NCI-H2227 (cell line): ENCODE measurements around the gene MCF2L.
A peak's percentile ranks its signal among the peaks of the same experiment; 100 is the strongest.
"Not testable (repeated sequence)": the region's sequence is repeated elsewhere in the genome, so short reads cannot be mapped to it uniquely, and the experiment has no call there.

ENCODE experiments used
- DNase-seq: peaks from one replicate; lab custom pipeline; 2025; ENCODE audit not compliant: unreplicated experiment; lab: John Stamatoyannopoulos, UW

MCF2L gene

GRCh38 chr13:113078902-113079780, 110.1 kb downstream of the MCF2L start:
- no peak for DNase-seq

GRCh38 chr13:113079781-113080080, 110.7 kb downstream of the MCF2L start:
- DNase-seq = not testable (repeated sequence)

GRCh38 chr13:113080361-113080831, 111.4 kb downstream of the MCF2L start:
- DNase-seq = no peak

- DNase-seq = no peak
Observed at GRCh38 chr13:113080901-113081521, 112.0 kb downstream of the MCF2L start.

- DNase-seq = no peak
Observed at GRCh38 chr13:113082198-113083021, 113.4 kb downstream of the MCF2L start.

- DNase-seq = no peak
Observed at GRCh38 chr13:113083022-113083373, 114.0 kb downstream of the MCF2L start.

GRCh38 chr13:113083402-113084061, 114.5 kb downstream of the MCF2L start:
- peak; percentile 20 for DNase-seq

GRCh38 chr13:113084094-113084942, 115.3 kb downstream of the MCF2L start:
- no peak for DNase-seq

- DNase-seq = no peak
Observed at GRCh38 chr13:113084943-113085540, 116.0 kb downstream of the MCF2L start.

- DNase-seq = no peak
Observed at GRCh38 chr13:113086031-113086750, 117.2 kb downstream of the MCF2L start.

GRCh38 chr13:113086991-113087922, 118.2 kb downstream of the MCF2L start:
- no peak for DNase-seq

GRCh38 chr13:113087923-113088690, 119.1 kb downstream of the MCF2L start:
- DNase-seq = no peak

GRCh38 chr13:113088691-113089020, 119.6 kb downstream of the MCF2L start:
- DNase-seq = no peak

GRCh38 chr13:113089693-113090414, 120.8 kb downstream of the MCF2L start:
- DNase-seq = no peak

GRCh38 chr13:113090415-113090770, 121.4 kb downstream of the MCF2L start:
- no peak for DNase-seq

GRCh38 chr13:113090806-113091205, 121.8 kb downstream of the MCF2L start:
- no peak for DNase-seq

- DNase-seq = no peak
Observed at GRCh38 chr13:113091211-113091771, 122.3 kb downstream of the MCF2L start.
